PC-3 (cell line): ENCODE measurements around the gene AEN. TPM values are rescaled to one million over a fixed set of nuclear protein-coding genes. Genes with fewer than 3 reads are reported as not detected.

Source experiments
- ATAC-seq: fragments of 200-7000 bp; cut with Tn5 transposase; 2 replicates; pipeline ENCODE4 v1.9.1; 2020; ENCODE audit warnings: mild to moderate bottlenecking, moderate library complexity
- BruUV-seq: library from RNA; stranded (reverse); fragments of 400-500 nt; replicated peaks from 2 replicates; lab custom pipeline; 2021; lab: Mats Ljungman, UMichigan
- CTCF ChIA-PET: fragments of 300-600 bp; sonication (Branson Sonifier 250); formaldehyde crosslinking; loops from one replicate; lab custom pipeline; 2022; ENCODE audit warnings: antibody characterized with exemption; lab: Charles Lee
- POLR2A ChIA-PET: fragments of 300-600 bp; sonication (Branson Sonifier 250); formaldehyde crosslinking; loops from one replicate; lab custom pipeline; 2022; ENCODE audit warnings: antibody characterized with exemption; ENCODE audit not compliant: unreplicated experiment; lab: Charles Lee
- DNase-seq: peaks from one replicate; pipeline ENCODE4 v3.0.0-alpha.2; 2015
- H2AFZ ChIP-seq: fragments of 300-600 bp; sonication (generic); 2 replicates; pipeline ENCODE4 v1.6.0; 2016; ENCODE audit warnings: antibody characterized with exemption, low read length
- H3F3A ChIP-seq: fragments of 300-600 bp; sonication (generic); one replicate; pipeline ENCODE4 v1.6.0; 2017; ENCODE audit warnings: antibody characterized with exemption, low read length, control low read depth, mild to moderate bottlenecking; ENCODE audit not compliant: unreplicated experiment
- H3K27ac ChIP-seq: fragments of 300-600 bp; sonication (generic); 2 replicates; pipeline ENCODE4 v1.5.1; 2016; ENCODE audit warnings: mild to moderate bottlenecking, low read length
- H3K27me3 ChIP-seq: fragments of 300-600 bp; sonication (generic); 2 replicates; pipeline ENCODE4 v1.6.1; 2016; ENCODE audit warnings: low read length, mixed read lengths
- H3K36me3 ChIP-seq: fragments of 300-600 bp; sonication (generic); 2 replicates; pipeline ENCODE4 v1.6.1; 2016; ENCODE audit warnings: low read depth, mixed run types, low read length, mixed read lengths
- H3K4me1 ChIP-seq: fragments of 300-600 bp; sonication (generic); 2 replicates; pipeline ENCODE4 v1.5.1; 2016; ENCODE audit warnings: low read length; ENCODE audit not compliant: insufficient read depth
- H3K4me2 ChIP-seq: fragments of 300-600 bp; sonication (generic); 2 replicates; pipeline ENCODE4 v1.6.0; 2016; ENCODE audit warnings: low read length
- H3K4me3 ChIP-seq: fragments of 300-600 bp; sonication (generic); 2 replicates; pipeline ENCODE4 v1.5.1; 2016; ENCODE audit warnings: mild to moderate bottlenecking, low read length, mixed read lengths
- H3K79me2 ChIP-seq: fragments of 300-600 bp; sonication (generic); 2 replicates; pipeline ENCODE4 v1.6.1; 2017; ENCODE audit warnings: low read length, mixed read lengths
- H3K9ac ChIP-seq: fragments of 300-600 bp; sonication (generic); 2 replicates; pipeline ENCODE4 v1.6.0; 2016; ENCODE audit warnings: mild to moderate bottlenecking, low read length
- H3K9me2 ChIP-seq: fragments of 300-600 bp; sonication (generic); replicated peaks from 2 replicates; pipeline ENCODE4 v1.6.1; 2016; ENCODE audit warnings: mixed run types, low read length, mixed read lengths
- H3K9me3 ChIP-seq: fragments of 300-600 bp; sonication (generic); 2 replicates; pipeline ENCODE4 v1.6.1; 2016; ENCODE audit warnings: low read length, mixed read lengths
- H4K20me1 ChIP-seq: fragments of 300-600 bp; sonication (generic); 2 replicates; pipeline ENCODE4 v1.6.1; 2016; ENCODE audit warnings: low read length, mixed read lengths
- EZH2 ChIP-seq: fragments of 300-600 bp; sonication (generic); IDR thresholded peaks from one replicate; pipeline ENCODE4 v1.6.1; 2017; ENCODE audit warnings: antibody characterized with exemption, mild to moderate bottlenecking, low read length; ENCODE audit not compliant: unreplicated experiment
- EZH2phosphoT487 ChIP-seq: fragments of 300-600 bp; sonication (generic); IDR thresholded peaks from 2 replicates; pipeline ENCODE4 v1.6.1; 2018; ENCODE audit warnings: mild to moderate bottlenecking, antibody characterized with exemption, low read length, borderline replicate concordance
- intact Hi-C: fragments of 100-400 bp; cut with micrococcal nuclease; formaldehyde crosslinking; loops from 2 replicates; pipeline ENCODE4 v1.9.0; 2023
- total RNA-seq: library from RNA; depleted of rRNA; stranded (reverse); fragments of >200 nt; gene quantifications from 2 replicates; pipeline ENCODE4 v1.2.3, GENCODE V29; 2014
- TF ChIP-seq, protein P1 (sequence below): fragments of 300-600 bp; sonication (generic); conservative IDR thresholded peaks from 2 replicates; pipeline ENCODE4 v1.5.1; 2017; ENCODE audit warnings: antibody characterized with exemption, low read depth, mild to moderate bottlenecking, low read length

AEN gene
- total RNA-seq, 1 experiment from 2014 or later, result 81.3 TPM

GRCh38 chr15:88574077-88574476, 47.1 kb upstream of the AEN start:
- no peak overlapping the region for H3K4me3 ChIP-seq
- DNase-seq (no peak), ATAC-seq (no peak)
- TF ChIP-seq EZH2 (no peak), EZH2phosphoT487 (no peak)
- TF ChIP-seq, protein P1, sequence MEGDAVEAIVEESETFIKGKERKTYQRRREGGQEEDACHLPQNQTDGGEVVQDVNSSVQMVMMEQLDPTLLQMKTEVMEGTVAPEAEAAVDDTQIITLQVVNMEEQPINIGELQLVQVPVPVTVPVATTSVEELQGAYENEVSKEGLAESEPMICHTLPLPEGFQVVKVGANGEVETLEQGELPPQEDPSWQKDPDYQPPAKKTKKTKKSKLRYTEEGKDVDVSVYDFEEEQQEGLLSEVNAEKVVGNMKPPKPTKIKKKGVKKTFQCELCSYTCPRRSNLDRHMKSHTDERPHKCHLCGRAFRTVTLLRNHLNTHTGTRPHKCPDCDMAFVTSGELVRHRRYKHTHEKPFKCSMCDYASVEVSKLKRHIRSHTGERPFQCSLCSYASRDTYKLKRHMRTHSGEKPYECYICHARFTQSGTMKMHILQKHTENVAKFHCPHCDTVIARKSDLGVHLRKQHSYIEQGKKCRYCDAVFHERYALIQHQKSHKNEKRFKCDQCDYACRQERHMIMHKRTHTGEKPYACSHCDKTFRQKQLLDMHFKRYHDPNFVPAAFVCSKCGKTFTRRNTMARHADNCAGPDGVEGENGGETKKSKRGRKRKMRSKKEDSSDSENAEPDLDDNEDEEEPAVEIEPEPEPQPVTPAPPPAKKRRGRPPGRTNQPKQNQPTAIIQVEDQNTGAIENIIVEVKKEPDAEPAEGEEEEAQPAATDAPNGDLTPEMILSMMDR, result no peak
- no peak overlapping the region for H3K27ac ChIP-seq
- H3F3A ChIP-seq, result no peaks in the 10 kb centered on the region
- H3K9ac ChIP-seq, result no peak overlapping the region
- H3K4me1 ChIP-seq, result no peaks in the 10 kb centered on the region
- ChIA-PET POLR2A (no interaction called here), CTCF (no interaction called here)
- H3K9me2 ChIP-seq, result no peaks in the 10 kb centered on the region
- no peak overlapping the region for H3K4me2 ChIP-seq
- no peaks in the 10 kb centered on the region for H3K36me3 ChIP-seq
- no peaks in the 10 kb centered on the region for H4K20me1 ChIP-seq
- peaks cover 30% of the 10 kb centered on the region for H3K27me3 ChIP-seq
- no peak overlapping the region for H2AFZ ChIP-seq
- intact Hi-C loops, result no loop called here
- H3K79me2 ChIP-seq, result no peaks in the 10 kb centered on the region
- no TSS peak for BruUV-seq
- no peaks in the 10 kb centered on the region for H3K9me3 ChIP-seq

DNA sequence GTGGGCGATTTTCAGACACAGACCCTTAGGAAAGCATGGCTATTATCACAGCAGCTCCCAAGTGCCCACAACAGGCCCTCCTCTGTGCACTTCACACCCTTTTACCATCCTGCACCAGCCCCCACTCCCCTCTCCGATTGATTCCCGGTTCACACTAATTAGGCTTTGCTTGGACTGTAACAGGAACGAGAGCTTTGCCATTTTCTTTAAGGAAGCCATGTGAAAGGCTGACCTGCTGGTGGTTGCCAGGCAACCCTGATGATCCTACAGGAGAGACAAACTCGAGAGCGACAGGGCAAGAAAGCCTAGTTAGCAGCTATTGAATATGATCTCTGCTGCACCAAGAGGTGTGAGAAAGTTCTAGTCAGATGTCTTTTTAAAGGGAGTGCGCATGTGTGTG, 46.5 kb upstream of the AEN start:
- H3F3A ChIP-seq, result no peaks in the 10 kb centered on the region
- no peaks in the 10 kb centered on the region for H3K9me2 ChIP-seq
- no peaks in the 10 kb centered on the region for H3K4me1 ChIP-seq
- CTCF ChIA-PET, result no interaction called here
- H3K36me3 ChIP-seq, result no peaks in the 10 kb centered on the region
- no peak overlapping the region for H3K9ac ChIP-seq
- no peak overlapping the region for H2AFZ ChIP-seq
- H3K9me3 ChIP-seq, result no peaks in the 10 kb centered on the region
- DNase-seq (no peak), ATAC-seq (no peak)
- BruUV-seq, result no TSS peak
- intact Hi-C loops, result no loop called here
- H4K20me1 ChIP-seq, result no peaks in the 10 kb centered on the region
- H3K27ac ChIP-seq, result no peak overlapping the region
- peaks cover 30% of the 10 kb centered on the region for H3K27me3 ChIP-seq
- POLR2A ChIA-PET, result no interaction called here
- no peak overlapping the region for H3K4me3 ChIP-seq
- TF ChIP-seq, protein P1, result no peak
- TF ChIP-seq EZH2phosphoT487 (no peak), EZH2 (no peak)
- H3K4me2 ChIP-seq, result no peak overlapping the region
- H3K79me2 ChIP-seq, result no peaks in the 10 kb centered on the region

- Histone ChIP-seq H3K27ac (no peak overlapping the region), H3K36me3 (no peaks in the 10 kb centered on the region), H4K20me1 (no peaks in the 10 kb centered on the region), H3K4me2 (no peak overlapping the region), H3K4me1 (no peaks in the 10 kb centered on the region), H3K4me3 (no peak overlapping the region), H2AFZ (no peak overlapping the region), H3K9ac (no peak overlapping the region), H3K79me2 (no peaks in the 10 kb centered on the region), H3K27me3 (peaks cover 16% of the 10 kb centered on the region), H3K9me2 (no peaks in the 10 kb centered on the region), H3F3A (no peaks in the 10 kb centered on the region), H3K9me3 (no peaks in the 10 kb centered on the region)
- POLR2A ChIA-PET, result no interaction called here
- intact Hi-C loops, result no loop called here
- ATAC-seq (no peak), DNase-seq (no peak)
- BruUV-seq, result no TSS peak
- TF ChIP-seq, protein P1, result no peak
- TF ChIP-seq EZH2 (no peak), EZH2phosphoT487 (no peak)
- CTCF ChIA-PET, result no interaction called here
These were observed 41.8 kb upstream of the AEN start for GRCh38 chr15:88579322-88579721.
